ENCODE results near the gene ITGB1BP2.
"Not testable (repeated sequence)": the region's sequence is repeated elsewhere in the genome, so short reads cannot be mapped to it uniquely, and the experiment has no call there.

ITGB1BP2 gene

GRCh38 chrX:71281300-71281699 is 20.2 kb upstream of the ITGB1BP2 start:
- not testable (repeated sequence) for H3K9me3 ChIP-seq (ENCODE audit: control insufficient read depth, low read length); H3K4me1 ChIP-seq (ENCODE audit: control insufficient read depth, insufficient read depth, low read length); H3K36me3 ChIP-seq (ENCODE audit: control insufficient read depth, insufficient read depth, low read length); H3K27ac ChIP-seq (ENCODE audit: insufficient read depth, low read depth, low read length, poor library complexity, severe bottlenecking); H3K27me3 ChIP-seq (ENCODE audit: control insufficient read depth, insufficient read depth, low read length, poor library complexity, severe bottlenecking); H3K4me3 ChIP-seq (ENCODE audit: insufficient read depth, low read depth, low read length)
- WGBS, 2 experiments = 92 to 97% methylated on average over 11 of the region's 11 CpGs

GRCh38 chrX:71282514-71283402 is 18.8 kb upstream of the ITGB1BP2 start:
- Histone ChIP-seq H3K27ac (ENCODE audit: insufficient read depth, low read depth, low read length, poor library complexity, severe bottlenecking) (peak overlapping the region; percentile 85), H3K4me3 (ENCODE audit: insufficient read depth, low read depth, low read length) (peak overlapping the region; percentile 25), H3K4me1 (ENCODE audit: control insufficient read depth, insufficient read depth, low read length) (no peaks in the 10 kb centered on the region), H3K27me3 (ENCODE audit: control insufficient read depth, insufficient read depth, low read length, poor library complexity, severe bottlenecking) (no peaks in the 10 kb centered on the region), H3K9me3 (ENCODE audit: control insufficient read depth, low read length) (no peaks in the 10 kb centered on the region), H3K36me3 (ENCODE audit: control insufficient read depth, insufficient read depth, low read length) (no peaks in the 10 kb centered on the region)
- 27 to 28% methylated on average over 13 to 15 of the region's 16 CpGs for WGBS, 2 experiments

- no peaks in the 10 kb centered on the region for H3K9me3 ChIP-seq (ENCODE audit: control insufficient read depth, low read length)
- 0% methylated on average over 57 of the region's 57 CpGs for WGBS, 2 experiments
- peak within 1 kb of the TSS; percentile 71 for H3K4me3 ChIP-seq (ENCODE audit: insufficient read depth, low read depth, low read length)
- H3K27me3 ChIP-seq (ENCODE audit: control insufficient read depth, insufficient read depth, low read length, poor library complexity, severe bottlenecking) = no peaks in the 10 kb centered on the region
- no peaks in the 10 kb centered on the region for H3K4me1 ChIP-seq (ENCODE audit: control insufficient read depth, insufficient read depth, low read length)
- H3K36me3 ChIP-seq (ENCODE audit: control insufficient read depth, insufficient read depth, low read length) = no peaks in the 10 kb centered on the region
- H3K27ac ChIP-seq (ENCODE audit: insufficient read depth, low read depth, low read length, poor library complexity, severe bottlenecking) = peak within 1 kb of the TSS; percentile 91
Measured at GRCh38 chrX:71283403-71284143, 18.0 kb upstream of the ITGB1BP2 start, which contains the start of gene NONO. TSS of gene NONO (plus strand) at chrX:71283635. CDS start at chrX:71290638, 7,003 bp downstream.

- Histone ChIP-seq H3K27me3 (ENCODE audit: control insufficient read depth, insufficient read depth, low read length, poor library complexity, severe bottlenecking) (no peaks in the 10 kb centered on the region), H3K4me3 (ENCODE audit: insufficient read depth, low read depth, low read length) (peak overlapping the region; percentile 71), H3K9me3 (ENCODE audit: control insufficient read depth, low read length) (no peaks in the 10 kb centered on the region), H3K4me1 (ENCODE audit: control insufficient read depth, insufficient read depth, low read length) (no peaks in the 10 kb centered on the region), H3K36me3 (ENCODE audit: control insufficient read depth, insufficient read depth, low read length) (no peaks in the 10 kb centered on the region), H3K27ac (ENCODE audit: insufficient read depth, low read depth, low read length, poor library complexity, severe bottlenecking) (no peak overlapping the region)
Measured at GRCh38 chrX:71285929-71286328, 15.6 kb upstream of the ITGB1BP2 start.

- no peaks in the 10 kb centered on the region for H3K27me3 ChIP-seq (ENCODE audit: control insufficient read depth, insufficient read depth, low read length, poor library complexity, severe bottlenecking)
- 92 to 95% methylated on average over 3 to 5 of the region's 6 CpGs for WGBS, 2 experiments
- no peak overlapping the region for H3K4me3 ChIP-seq (ENCODE audit: insufficient read depth, low read depth, low read length)
- peaks cover 29% of the 10 kb centered on the region for H3K36me3 ChIP-seq (ENCODE audit: control insufficient read depth, insufficient read depth, low read length)
- no peak overlapping the region for H3K27ac ChIP-seq (ENCODE audit: insufficient read depth, low read depth, low read length, poor library complexity, severe bottlenecking)
- no peaks in the 10 kb centered on the region for H3K4me1 ChIP-seq (ENCODE audit: control insufficient read depth, insufficient read depth, low read length)
- H3K9me3 ChIP-seq (ENCODE audit: control insufficient read depth, low read length) = no peaks in the 10 kb centered on the region
Measured at GRCh38 chrX:71291381-71291780, 10.2 kb upstream of the ITGB1BP2 start.

- H3K36me3 ChIP-seq (ENCODE audit: control insufficient read depth, insufficient read depth, low read length) = peaks cover 40% of the 10 kb centered on the region
- no peak overlapping the region for H3K4me3 ChIP-seq (ENCODE audit: insufficient read depth, low read depth, low read length)
- no peak overlapping the region for H3K27ac ChIP-seq (ENCODE audit: insufficient read depth, low read depth, low read length, poor library complexity, severe bottlenecking)
- 98% methylated on average over 5 of the region's 7 CpGs for WGBS, 2 experiments
- H3K27me3 ChIP-seq (ENCODE audit: control insufficient read depth, insufficient read depth, low read length, poor library complexity, severe bottlenecking) = no peaks in the 10 kb centered on the region
- H3K9me3 ChIP-seq (ENCODE audit: control insufficient read depth, low read length) = no peaks in the 10 kb centered on the region
- H3K4me1 ChIP-seq (ENCODE audit: control insufficient read depth, insufficient read depth, low read length) = no peaks in the 10 kb centered on the region
Measured at GRCh38 chrX:71292669-71293365, 8.7 kb upstream of the ITGB1BP2 start.

- no peaks in the 10 kb centered on the region for H3K9me3 ChIP-seq (ENCODE audit: control insufficient read depth, low read length)
- H3K27me3 ChIP-seq (ENCODE audit: control insufficient read depth, insufficient read depth, low read length, poor library complexity, severe bottlenecking) = no peaks in the 10 kb centered on the region
- no peaks in the 10 kb centered on the region for H3K4me1 ChIP-seq (ENCODE audit: control insufficient read depth, insufficient read depth, low read length)
- peaks cover 57% of the 10 kb centered on the region for H3K36me3 ChIP-seq (ENCODE audit: control insufficient read depth, insufficient read depth, low read length)
- H3K4me3 ChIP-seq (ENCODE audit: insufficient read depth, low read depth, low read length) = no peak overlapping the region
- 95 to 96% methylated on average over 6 of the region's 6 CpGs for whole genome bisulfite sequencing, 2 experiments
- no peak overlapping the region for H3K27ac ChIP-seq (ENCODE audit: insufficient read depth, low read depth, low read length, poor library complexity, severe bottlenecking)
Measured at GRCh38 chrX:71296806-71297205, 4.7 kb upstream of the ITGB1BP2 start.

GRCh38 chrX:71298119-71298518 is 3.4 kb upstream of the ITGB1BP2 start:
- Histone ChIP-seq H3K4me3 (ENCODE audit: insufficient read depth, low read depth, low read length) (no peak overlapping the region), H3K9me3 (ENCODE audit: control insufficient read depth, low read length) (no peaks in the 10 kb centered on the region), H3K27me3 (ENCODE audit: control insufficient read depth, insufficient read depth, low read length, poor library complexity, severe bottlenecking) (no peaks in the 10 kb centered on the region), H3K4me1 (ENCODE audit: control insufficient read depth, insufficient read depth, low read length) (no peaks in the 10 kb centered on the region), H3K27ac (ENCODE audit: insufficient read depth, low read depth, low read length, poor library complexity, severe bottlenecking) (no peak overlapping the region), H3K36me3 (ENCODE audit: control insufficient read depth, insufficient read depth, low read length) (peaks cover 45% of the 10 kb centered on the region)
- 98% methylated on average over 3 of the region's 3 CpGs for WGBS, 2 experiments

- peaks cover 34% of the 10 kb centered on the region for H3K36me3 ChIP-seq (ENCODE audit: control insufficient read depth, insufficient read depth, low read length)
- WGBS, 2 experiments = 83 to 96% methylated on average over 7 of the region's 7 CpGs
Measured at GRCh38 chrX:71300064-71300463, 1.5 kb upstream of the ITGB1BP2 start.

GRCh38 chrX:71300495-71300894 is 1.1 kb upstream of the ITGB1BP2 start:
- 94 to 98% methylated on average over 5 to 7 of the region's 7 CpGs for WGBS, 2 experiments
- H3K4me1 ChIP-seq (ENCODE audit: control insufficient read depth, insufficient read depth, low read length); H3K4me3 ChIP-seq (ENCODE audit: insufficient read depth, low read depth, low read length); H3K9me3 ChIP-seq (ENCODE audit: control insufficient read depth, low read length); H3K27ac ChIP-seq (ENCODE audit: insufficient read depth, low read depth, low read length, poor library complexity, severe bottlenecking); H3K27me3 ChIP-seq (ENCODE audit: control insufficient read depth, insufficient read depth, low read length, poor library complexity, severe bottlenecking): not testable (repeated sequence)
- peaks cover 34% of the 10 kb centered on the region for H3K36me3 ChIP-seq (ENCODE audit: control insufficient read depth, insufficient read depth, low read length)

More at GRCh38 chrX:71300064-71300463, 1.5 kb upstream of the ITGB1BP2 start:
- H3K4me1 ChIP-seq (ENCODE audit: control insufficient read depth, insufficient read depth, low read length); H3K27ac ChIP-seq (ENCODE audit: insufficient read depth, low read depth, low read length, poor library complexity, severe bottlenecking); H3K4me3 ChIP-seq (ENCODE audit: insufficient read depth, low read depth, low read length); H3K27me3 ChIP-seq (ENCODE audit: control insufficient read depth, insufficient read depth, low read length, poor library complexity, severe bottlenecking); H3K9me3 ChIP-seq (ENCODE audit: control insufficient read depth, low read length): not testable (repeated sequence)
